ENCODE results near the gene AP4B1. TPM values are rescaled to one million over a fixed set of nuclear protein-coding genes. Genes with fewer than 3 reads are reported as not detected.
A peak's percentile ranks its signal among the peaks of the same experiment; 100 is the strongest.

The AP4B1 gene
- total RNA-seq, 8 experiments from 2014 or later: 15.3 to 45.2 (median 24.7) TPM

DNA sequence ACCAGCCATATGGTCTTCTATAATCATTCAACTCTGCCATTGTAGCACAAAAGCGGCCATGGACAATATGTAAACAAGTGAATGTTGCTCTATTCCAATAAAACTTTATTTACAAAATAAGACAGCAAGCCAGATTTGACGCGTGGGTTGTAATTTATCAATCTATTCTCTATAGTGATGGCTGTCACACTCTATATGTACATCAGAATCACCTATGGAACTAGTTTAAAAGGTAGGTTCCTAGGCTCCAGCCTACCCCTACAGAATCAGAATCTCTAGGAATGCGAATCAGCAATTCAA, 24.9 kb downstream of the AP4B1 start:
- ATAC-seq (replicated peaks in 6 of 8): no peak
- Histone ChIP-seq H3K27ac (no peak overlapping the region), H3K4me1 (replicated peaks in 1 of 2) (no peaks in the 10 kb centered on the region), H3K4me3 (no peak overlapping the region)
- in situ Hi-C loops (cut with MboI; ENCODE audit: low pct_unique_long_range_greater_than_20kb in 2 of 9, low sequenced_read_pairs in 9 of 9, unreplicated experiment in 9 of 9): no loop called here
- 67 to 100% (median 99%) methylated on average over 1 to 4 of the region's 4 CpGs for WGBS, 10 experiments

GRCh38 chr1:113876176-113876575, 28.4 kb downstream of the AP4B1 start:
- Histone ChIP-seq H3K27ac (no peak overlapping the region), H3K4me1 (replicated peaks in 1 of 2) (no peaks in the 10 kb centered on the region), H3K4me3 (no peak overlapping the region)
- ATAC-seq (replicated peaks in 6 of 8): no peak
- in situ Hi-C loops (cut with MboI; ENCODE audit: low pct_unique_long_range_greater_than_20kb in 2 of 9, low sequenced_read_pairs in 9 of 9, unreplicated experiment in 9 of 9): no loop called here
- 17 to 96% (median 80%) methylated on average over 1 to 5 of the region's 5 CpGs; no CpG with 5 or more reads in 2 of the 10 experiments for WGBS, 10 experiments

DNA sequence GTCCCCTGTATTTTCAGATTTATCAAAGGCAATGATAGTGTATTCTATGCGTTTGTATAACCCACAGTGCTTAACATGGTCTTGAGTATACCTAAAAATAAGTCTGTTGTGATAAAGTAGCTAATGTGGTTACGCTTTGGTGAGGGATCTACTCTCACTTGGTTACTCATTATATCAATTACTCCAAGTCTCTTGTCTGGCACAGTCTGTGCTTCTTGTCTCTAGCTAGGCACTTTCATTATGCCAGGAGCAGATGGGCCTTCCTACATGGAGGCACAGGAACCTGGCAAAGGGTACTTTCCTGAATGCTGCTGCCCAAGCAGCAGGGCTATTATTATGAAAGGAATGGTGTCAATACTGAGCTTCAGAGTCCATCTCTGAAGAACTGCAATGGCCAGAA, 28.9 kb downstream of the AP4B1 start:
- Histone ChIP-seq H3K4me3 (no peak overlapping the region), H3K27ac (no peak overlapping the region), H3K4me1 (replicated peaks in 1 of 2) (no peaks in the 10 kb centered on the region)
- 51 to 96% (median 80%) methylated on average over 1 to 2 of the region's 2 CpGs; no CpG with 5 or more reads in 1 of the 10 experiments for WGBS, 10 experiments
- no peak for ATAC-seq (replicated peaks in 6 of 8)
- in situ Hi-C loops (cut with MboI; ENCODE audit: low pct_unique_long_range_greater_than_20kb in 2 of 9, low sequenced_read_pairs in 9 of 9, unreplicated experiment in 9 of 9): no loop called here

DNA sequence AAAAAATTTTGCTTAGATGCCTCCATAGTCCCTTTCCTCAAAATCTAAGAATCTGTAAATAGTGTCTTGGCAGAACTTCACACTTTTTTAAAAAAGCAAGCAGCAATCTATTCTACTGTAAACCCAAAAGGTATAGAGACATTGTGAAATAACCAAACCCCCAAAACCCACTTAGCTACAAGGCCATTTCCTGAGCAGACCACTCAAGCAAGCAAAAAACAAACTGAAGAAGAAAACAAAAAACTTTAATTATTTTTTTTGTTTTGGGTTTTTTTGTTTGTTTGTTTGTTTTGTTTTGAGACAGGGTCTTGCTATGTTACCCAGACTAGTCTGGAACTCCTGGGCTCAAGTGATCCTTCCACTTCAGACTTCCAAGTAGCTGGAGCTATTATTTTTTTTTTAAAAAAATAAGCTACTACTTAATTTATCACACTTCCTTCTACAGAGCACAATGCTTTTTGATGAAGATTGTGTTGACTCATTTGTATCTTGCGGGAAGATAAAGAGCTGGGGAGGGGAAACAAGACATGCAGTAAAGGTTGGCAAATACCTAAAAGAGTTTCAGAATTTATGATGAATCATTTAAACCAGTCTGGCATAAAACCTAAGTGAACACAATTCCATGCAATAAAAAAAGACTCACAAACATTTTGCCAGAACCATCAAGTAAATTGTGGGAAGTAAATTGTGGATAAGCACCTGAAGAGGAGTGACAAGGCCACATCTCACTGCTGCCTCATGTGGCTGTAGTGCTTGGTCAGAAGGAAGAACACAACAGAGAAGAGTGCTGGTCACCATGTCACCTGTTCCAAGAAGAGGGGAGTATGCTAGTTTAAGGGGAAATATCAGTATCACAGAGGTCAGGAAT, 30.4 kb downstream of the AP4B1 start:
- Histone ChIP-seq H3K4me1 (replicated peaks in 1 of 2) (no peaks in the 10 kb centered on the region), H3K27ac (no peak overlapping the region), H3K4me3 (no peak overlapping the region)
- WGBS, 10 experiments: 0 to 100% (median 70%) methylated on average over 1 of the region's 1 CpG; no CpG with 5 or more reads in 4 of the 10 experiments
- in situ Hi-C loops (cut with MboI; ENCODE audit: low pct_unique_long_range_greater_than_20kb in 2 of 9, low sequenced_read_pairs in 9 of 9, unreplicated experiment in 9 of 9): no loop called here
- peak in 1 of 8 experiments; percentile 36 for ATAC-seq (replicated peaks in 6 of 8)

DNA sequence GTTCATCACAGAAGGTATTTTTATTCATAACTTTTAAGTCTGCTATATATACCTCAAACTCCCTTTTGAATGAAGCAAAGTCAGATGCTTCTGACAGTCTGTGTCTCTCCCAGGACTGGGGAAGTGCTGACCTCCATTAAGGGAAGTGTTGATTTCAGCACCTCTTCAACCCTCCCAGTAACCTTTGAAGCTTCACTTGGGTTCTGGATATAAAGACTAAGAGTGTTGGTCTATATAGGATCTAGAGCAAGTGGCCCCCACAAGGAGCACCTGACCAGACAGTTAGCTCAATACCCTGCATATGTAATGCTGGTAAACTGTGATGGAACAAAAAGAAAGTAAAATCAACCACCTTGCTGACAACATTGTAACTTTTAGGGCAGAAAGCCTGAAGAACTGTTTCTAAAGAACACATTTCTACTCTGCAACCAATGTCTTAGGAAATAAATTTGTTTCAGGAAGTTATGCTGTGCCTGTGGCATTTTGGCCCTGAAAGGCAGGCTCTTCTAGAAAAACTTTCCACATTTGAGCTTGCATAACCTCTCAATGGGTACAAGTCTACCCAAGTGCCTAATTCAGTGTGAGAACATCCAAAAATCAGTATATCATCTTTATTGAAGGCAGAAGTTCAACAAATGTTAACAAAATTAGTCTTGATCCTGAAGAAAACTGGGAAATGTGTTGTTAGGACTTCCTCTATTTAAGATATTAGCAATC, 32.2 kb downstream of the AP4B1 start:
- H3K27ac ChIP-seq: no peak overlapping the region
- no peak for ATAC-seq (replicated peaks in 6 of 8)
- in situ Hi-C loops (cut with MboI; ENCODE audit: low pct_unique_long_range_greater_than_20kb in 2 of 9, low sequenced_read_pairs in 9 of 9, unreplicated experiment in 9 of 9): no loop called here
- no peaks in the 10 kb centered on the region for H3K4me1 ChIP-seq (replicated peaks in 1 of 2)
- H3K4me3 ChIP-seq: no peak overlapping the region

GRCh38 chr1:113871597-113872113, 32.9 kb downstream of the AP4B1 start, which contains the start of gene PTPN22:
Gene PTPN22 (minus strand): TSS chr1:113871712.
- Histone ChIP-seq H3K27ac (no peak within 1 kb of the TSS), H3K4me3 (no peak within 1 kb of the TSS), H3K4me1 (replicated peaks in 1 of 2) (no peaks in the 10 kb centered on the region)
- WGBS, 10 experiments: 0 to 91% (median 85%) methylated on average over 1 to 4 of the region's 4 CpGs; no CpG with 5 or more reads in 3 of the 10 experiments
- in situ Hi-C loops (cut with MboI; ENCODE audit: low pct_unique_long_range_greater_than_20kb in 2 of 9, low sequenced_read_pairs in 9 of 9, unreplicated experiment in 9 of 9): no loop called here
- peak in 1 of 8 experiments; percentile 43 for ATAC-seq (replicated peaks in 6 of 8)

DNA sequence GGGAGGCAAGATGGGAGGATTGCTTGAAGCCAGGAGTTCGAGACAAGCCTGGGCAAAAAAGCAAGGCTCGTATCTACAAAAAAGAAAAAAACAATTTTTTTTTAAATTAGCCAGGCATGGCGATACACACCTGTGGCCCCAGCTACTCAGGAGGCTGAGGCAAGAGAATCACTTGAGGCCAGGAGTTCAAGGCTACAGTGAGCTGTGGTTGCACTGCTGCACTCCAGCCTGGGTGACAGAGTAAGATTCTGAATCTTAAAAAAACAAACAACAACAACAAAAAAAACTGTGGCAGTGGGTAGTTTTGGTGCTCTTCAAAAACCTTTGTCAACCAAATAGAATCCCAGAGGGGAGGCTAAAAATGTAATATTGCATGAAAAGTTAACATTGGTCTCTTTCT, 33.8 kb downstream of the AP4B1 start:
- ATAC-seq (replicated peaks in 6 of 8): no peak
- Histone ChIP-seq H3K4me3 (no peak overlapping the region), H3K4me1 (replicated peaks in 1 of 2) (no peaks in the 10 kb centered on the region), H3K27ac (no peak overlapping the region)
- in situ Hi-C loops (cut with MboI; ENCODE audit: low pct_unique_long_range_greater_than_20kb in 2 of 9, low sequenced_read_pairs in 9 of 9, unreplicated experiment in 9 of 9): no loop called here
- 41 to 100% (median 80%) methylated on average over 1 to 3 of the region's 3 CpGs; no CpG with 5 or more reads in 3 of the 10 experiments for WGBS, 10 experiments

GRCh38 chr1:113868387-113869083, 36.1 kb downstream of the AP4B1 start:
- WGBS, 10 experiments: 40 to 100% (median 83%) methylated on average over 1 to 3 of the region's 4 CpGs; no CpG with 5 or more reads in 2 of the 10 experiments
- H3K4me1 ChIP-seq (replicated peaks in 1 of 2): no peaks in the 10 kb centered on the region
- no peak overlapping the region for H3K4me3 ChIP-seq
- in situ Hi-C loops (cut with MboI; ENCODE audit: low pct_unique_long_range_greater_than_20kb in 2 of 9, low sequenced_read_pairs in 9 of 9, unreplicated experiment in 9 of 9): no loop called here
- H3K27ac ChIP-seq: no peak overlapping the region
- no peak for ATAC-seq (replicated peaks in 6 of 8)

DNA sequence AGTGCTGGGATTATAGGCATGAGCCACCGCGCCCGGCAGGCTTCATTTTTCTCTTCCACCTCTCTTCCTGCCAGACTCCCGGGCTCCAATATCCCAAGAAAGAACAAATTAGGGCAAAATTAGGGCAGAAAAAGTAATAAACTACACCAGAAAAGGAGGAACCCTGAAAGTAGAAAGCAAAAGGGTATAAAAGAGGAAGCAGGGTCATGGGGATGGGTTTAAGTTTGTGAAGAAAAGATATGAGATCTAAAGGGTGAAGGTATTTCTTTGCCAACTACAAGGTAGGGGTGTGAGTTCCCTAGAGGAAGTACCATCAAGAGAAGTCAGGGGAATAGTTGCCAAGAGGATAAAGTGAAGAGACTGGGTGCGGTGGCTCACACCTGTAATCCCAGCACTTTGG, 43.0 kb downstream of the AP4B1 start:
- Histone ChIP-seq H3K4me1 (replicated peaks in 1 of 2) (no peaks in the 10 kb centered on the region), H3K4me3 (no peak overlapping the region), H3K27ac (no peak overlapping the region)
- in situ Hi-C loops (cut with MboI; ENCODE audit: low pct_unique_long_range_greater_than_20kb in 2 of 9, low sequenced_read_pairs in 9 of 9, unreplicated experiment in 9 of 9): no loop called here
- 60 to 98% (median 92%) methylated on average over 2 to 5 of the region's 5 CpGs; no CpG with 5 or more reads in 3 of the 10 experiments for WGBS, 10 experiments
- no peak for ATAC-seq (replicated peaks in 6 of 8)

DNA sequence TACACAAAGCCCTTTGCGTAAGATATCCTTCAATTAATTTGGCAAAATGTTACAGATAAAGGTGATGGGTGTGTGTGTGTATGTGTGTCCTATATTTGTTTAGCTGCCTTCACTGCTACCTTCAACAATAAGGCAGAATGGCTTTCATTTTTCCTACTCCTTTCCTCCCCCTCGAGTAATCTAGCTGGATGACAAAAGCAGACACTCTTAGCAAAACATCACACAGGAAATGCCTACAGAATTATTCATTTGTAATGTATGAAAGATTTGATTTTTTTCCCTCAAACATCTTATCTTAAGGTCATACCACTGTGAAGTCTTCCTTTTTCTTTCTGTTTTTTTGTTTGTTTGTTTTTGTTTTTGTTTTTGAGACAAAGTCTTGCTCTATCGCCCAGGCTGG, 43.7 kb downstream of the AP4B1 start:
- in situ Hi-C loops (cut with MboI; ENCODE audit: low pct_unique_long_range_greater_than_20kb in 2 of 9, low sequenced_read_pairs in 9 of 9, unreplicated experiment in 9 of 9): no loop called here
- ATAC-seq (replicated peaks in 6 of 8): no peak
- no peaks in the 10 kb centered on the region for H3K4me1 ChIP-seq (replicated peaks in 1 of 2)
- H3K4me3 ChIP-seq: no peak overlapping the region
- no peak overlapping the region for H3K27ac ChIP-seq
- 50 to 91% (median 67%) methylated on average over 2 to 3 of the region's 3 CpGs for WGBS, 10 experiments

- in situ Hi-C loops (cut with MboI; ENCODE audit: low pct_unique_long_range_greater_than_20kb in 2 of 9, low sequenced_read_pairs in 9 of 9, unreplicated experiment in 9 of 9): no loop called here
- ATAC-seq (replicated peaks in 6 of 8): no peak
- no peak overlapping the region for H3K27ac ChIP-seq
- no peaks in the 10 kb centered on the region for H3K4me1 ChIP-seq (replicated peaks in 1 of 2)
- 22 to 94% (median 83%) methylated on average over 1 to 3 of the region's 3 CpGs; no CpG with 5 or more reads in 1 of the 10 experiments for whole genome bisulfite sequencing, 10 experiments
- H3K4me3 ChIP-seq: no peak overlapping the region
These were observed 45.0 kb downstream of the AP4B1 start for GRCh38 chr1:113859478-113860175.

DNA sequence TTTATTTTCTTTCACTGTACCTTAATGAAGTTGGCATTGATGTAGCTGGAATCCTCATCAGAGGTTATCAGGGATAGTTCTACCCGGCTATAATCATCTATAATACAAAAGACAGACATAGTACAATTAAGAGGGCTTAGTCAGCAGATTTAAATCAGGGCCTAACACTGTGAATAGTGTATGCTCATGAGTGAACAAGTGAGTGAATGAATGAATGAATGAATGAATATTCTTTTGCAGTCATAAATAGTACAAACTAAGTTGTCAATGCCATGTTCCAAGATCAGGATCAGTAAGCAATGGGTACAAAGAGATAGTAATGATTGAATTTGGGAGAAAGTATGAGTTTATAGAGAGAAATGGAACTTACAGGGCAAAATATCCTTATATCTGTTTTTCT, 45.6 kb downstream of the AP4B1 start:
- in situ Hi-C loops (cut with MboI; ENCODE audit: low pct_unique_long_range_greater_than_20kb in 2 of 9, low sequenced_read_pairs in 9 of 9, unreplicated experiment in 9 of 9): no loop called here
- WGBS, 10 experiments: 40 to 100% (median 78%) methylated on average over 1 of the region's 1 CpG; no CpG with 5 or more reads in 2 of the 10 experiments
- Histone ChIP-seq H3K4me1 (replicated peaks in 1 of 2) (no peaks in the 10 kb centered on the region), H3K27ac (no peak overlapping the region), H3K4me3 (no peak overlapping the region)
- peak in 1 of 8 experiments; percentile 21 for ATAC-seq (replicated peaks in 6 of 8)
